GM12891 (cell line): ENCODE results near the gene NHS.

ENCODE experiments used
- PAX5 ChIP-seq: IDR thresholded peaks from 2 replicates; pipeline ENCODE4 v1.6.1; 2011; ENCODE audit warnings: low read length, moderate library complexity, mild to moderate bottlenecking; ENCODE audit not compliant: insufficient read depth, severe bottlenecking
- POLR2A ChIP-seq: IDR thresholded peaks from 2 replicates; pipeline ENCODE4 v1.6.1; 2011; ENCODE audit warnings: low read depth, low read length, control low read depth
- POLR2AphosphoS5 ChIP-seq: IDR thresholded peaks from 2 replicates; pipeline ENCODE4 v1.6.1; 2011; ENCODE audit warnings: low read depth, low read length, control low read depth
- POU2F2 ChIP-seq: IDR thresholded peaks from 2 replicates; pipeline ENCODE4 v1.6.1; 2011; ENCODE audit warnings: low read depth, mild to moderate bottlenecking, control low read depth, low read length, moderate library complexity
- SPI1 ChIP-seq: IDR thresholded peaks from 2 replicates; pipeline ENCODE4 v1.6.1; 2011; ENCODE audit warnings: low read depth, low read length, control low read depth
- TAF1 ChIP-seq: IDR thresholded peaks from 2 replicates; pipeline ENCODE4 v1.6.1; 2011; ENCODE audit warnings: low read depth, low read length, control low read depth

- TF ChIP-seq POLR2AphosphoS5 (no peak), TAF1 (no peak), POLR2A (no peak), PAX5 (no peak), POU2F2 (no peak), SPI1 (no peak)
Observed at GRCh38 chrX:17721715-17722114, 346.7 kb downstream of the NHS start.
